ENCODE data around the gene SULT4A1. TPM values are rescaled to one million over a fixed set of nuclear protein-coding genes. Genes with fewer than 3 reads are reported as not detected.

Gene SULT4A1
- polyA plus RNA-seq, 1 experiment: 0.39 TPM

GRCh38 chr22:43828725-43828997, 33.7 kb downstream of the SULT4A1 start:
- no peak for DNase-seq (ENCODE audit: low read depth)
- no peak for TF ChIP-seq CTCF (IDR thresholded peaks at IDR 0.05; ENCODE audit: insufficient read depth, low read depth, low read length)
- H3K27me3 ChIP-seq (ENCODE audit: control insufficient read depth, insufficient read depth, low read length): no peaks in the 10 kb centered on the region; the same call in 1 of the 2 replicates
- H3K4me3 ChIP-seq (ENCODE audit: low read depth, low read length): no peak overlapping the region
- ChIA-PET CTCF (interaction anchor here (0.8 to 6.0 kb wide), 6 partner anchors 10 to 441 kb away, joined by 3 to 48 read pairs (median 6); no protein-coding TSS in a partner anchor), POLR2A (interaction anchor here (0.5 kb wide), 1 partner anchor 11 kb away, joined by 3 read pairs; no protein-coding TSS in a partner anchor)
- H3K36me3 ChIP-seq (ENCODE audit: control insufficient read depth, insufficient read depth, low read length): no peaks in the 10 kb centered on the region

GRCh38 chr22:43827926-43828724, 34.2 kb downstream of the SULT4A1 start:
- ChIA-PET CTCF (interaction anchor here (1.5 to 6.0 kb wide), 8 partner anchors 10 to 441 kb away, joined by 4 to 48 read pairs (median 6); no protein-coding TSS in a partner anchor), POLR2A (interaction anchor here (0.5 kb wide), 1 partner anchor 10 kb away, joined by 3 read pairs; no protein-coding TSS in a partner anchor)
- H3K4me3 ChIP-seq (ENCODE audit: low read depth, low read length): no peak overlapping the region
- DNase-seq (ENCODE audit: low read depth): no peak
- no peaks in the 10 kb centered on the region for H3K36me3 ChIP-seq (ENCODE audit: control insufficient read depth, insufficient read depth, low read length)
- H3K27me3 ChIP-seq (ENCODE audit: control insufficient read depth, insufficient read depth, low read length): no peaks in the 10 kb centered on the region; the same call in 1 of the 2 replicates
- 0 out of 2 replicates have a peak, but pooled peaks have one; percentile 12 for TF ChIP-seq CTCF (IDR thresholded peaks at IDR 0.05; ENCODE audit: insufficient read depth, low read depth, low read length)

GRCh38 chr22:43827003-43827735, 35.1 kb downstream of the SULT4A1 start:
- H3K4me3 ChIP-seq (ENCODE audit: low read depth, low read length): no peak overlapping the region
- DNase-seq (ENCODE audit: low read depth): no peak
- no peaks in the 10 kb centered on the region for H3K36me3 ChIP-seq (ENCODE audit: control insufficient read depth, insufficient read depth, low read length)
- CTCF ChIA-PET: interaction anchor here (0.6 to 6.0 kb wide), 19 partner anchors 9 to 440 kb away, joined by 3 to 48 read pairs (median 4); partner anchors contain the start of gene EFCAB6
- TF ChIP-seq CTCF (IDR thresholded peaks at IDR 0.05; ENCODE audit: insufficient read depth, low read depth, low read length): no peak
- POLR2A ChIA-PET: interaction anchor here (0.7 kb wide), 1 partner anchor 837 kb away, joined by 3 read pairs; no protein-coding TSS in a partner anchor
- no peaks in the 10 kb centered on the region; the same call in 1 of the 2 replicates for H3K27me3 ChIP-seq (ENCODE audit: control insufficient read depth, insufficient read depth, low read length)

- POLR2A ChIA-PET: interaction anchor here (0.7 kb wide), 1 partner anchor 836 kb away, joined by 3 read pairs; no protein-coding TSS in a partner anchor
- H3K4me3 ChIP-seq (ENCODE audit: low read depth, low read length): no peak overlapping the region
- DNase-seq (ENCODE audit: low read depth): no peak
- no peaks in the 10 kb centered on the region for H3K36me3 ChIP-seq (ENCODE audit: control insufficient read depth, insufficient read depth, low read length)
- TF ChIP-seq CTCF (IDR thresholded peaks at IDR 0.05; ENCODE audit: insufficient read depth, low read depth, low read length): peak; percentile 48
- CTCF ChIA-PET: interaction anchor here (0.7 to 6.0 kb wide), 18 partner anchors 8 to 439 kb away, joined by 3 to 48 read pairs (median 4); partner anchors contain the start of gene EFCAB6
- no peaks in the 10 kb centered on the region; the same call in 1 of the 2 replicates for H3K27me3 ChIP-seq (ENCODE audit: control insufficient read depth, insufficient read depth, low read length)
Measured at GRCh38 chr22:43826142-43827002, 35.9 kb downstream of the SULT4A1 start.

Data from BJ (cell line).